Left colon (tissue), 2 donors: ENCODE data around the gene ACAT2. TPM values are rescaled to one million over a fixed set of nuclear protein-coding genes. Genes with fewer than 3 reads are reported as not detected.
"Not testable (repeated sequence)": the region's sequence is repeated elsewhere in the genome, so short reads cannot be mapped to it uniquely, and the experiment has no call there.

Experiments used
- ATAC-seq: fragments of 200-7000 bp; cut with Tn5 transposase; one replicate; pipeline ENCODE4 v1.9.1; 2020; ENCODE audit warnings: mild to moderate bottlenecking, moderate library complexity
- DNase-seq, 2 donors: peaks; one replicate each; pipeline ENCODE4 v3.0.0-alpha.2; 2020
- intact Hi-C, 2 donors: fragments of 100-400 bp; cut with DNase I in 1 of 2; cut with micrococcal nuclease in 1 of 2; formaldehyde crosslinking; loops; one replicate each; pipeline versions ENCODE4 v1.11.2 to v1.14.0; 2022; cut with DNase I, micrococcal nuclease
- total RNA-seq, 2 donors: library from RNA; stranded (reverse); fragmentation: NEBNext Ultra II Directional; extraction: Animal tissue kit (Norgen Biotek cat#: 25700); gene quantifications; one replicate each; pipeline ENCODE4 v1.2.1, GENCODE V29; 2021
- donor health status: DM: no; HTN: no; CAD: no.
- donor health status: DM: yes; HTN: yes; CAD: no.

The ACAT2 gene
- total RNA-seq, 2 donors from 2014 or later = 72.8 to 114 TPM

DNA sequence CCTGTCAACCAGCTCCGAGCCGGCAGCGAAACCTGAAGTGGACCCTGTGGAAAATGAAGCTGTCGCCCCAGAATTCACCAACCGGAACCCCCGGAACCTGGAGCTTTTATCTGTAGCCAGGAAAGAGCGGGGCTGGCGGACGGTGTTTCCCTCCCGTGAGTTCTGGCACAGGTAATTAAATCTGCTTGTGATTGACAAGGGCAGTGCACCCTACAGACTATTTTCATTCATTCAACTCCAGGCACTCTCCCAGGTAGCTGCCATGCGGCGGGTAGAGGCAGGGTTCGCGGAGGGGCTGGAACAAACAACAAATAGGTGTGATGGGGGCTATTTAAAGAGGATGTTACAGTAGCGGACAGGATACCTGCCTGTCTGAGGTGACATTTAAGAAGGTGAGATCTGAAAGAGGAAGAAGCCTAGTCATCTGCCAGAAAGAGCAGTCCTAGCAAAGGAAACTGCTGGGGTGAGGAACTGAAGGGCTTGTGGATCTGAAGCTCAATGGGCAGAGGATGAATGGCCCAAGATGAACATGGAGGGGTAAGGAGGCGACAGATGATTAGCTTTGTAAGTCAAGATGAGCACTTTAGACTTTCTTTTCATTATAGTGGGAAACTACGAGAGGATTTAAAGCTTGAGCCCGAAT, 29.2 kb downstream of the ACAT2 start:
- ATAC-seq (peak; percentile 11), DNase-seq (no peak)
- intact Hi-C loops = no loop called here

DNA sequence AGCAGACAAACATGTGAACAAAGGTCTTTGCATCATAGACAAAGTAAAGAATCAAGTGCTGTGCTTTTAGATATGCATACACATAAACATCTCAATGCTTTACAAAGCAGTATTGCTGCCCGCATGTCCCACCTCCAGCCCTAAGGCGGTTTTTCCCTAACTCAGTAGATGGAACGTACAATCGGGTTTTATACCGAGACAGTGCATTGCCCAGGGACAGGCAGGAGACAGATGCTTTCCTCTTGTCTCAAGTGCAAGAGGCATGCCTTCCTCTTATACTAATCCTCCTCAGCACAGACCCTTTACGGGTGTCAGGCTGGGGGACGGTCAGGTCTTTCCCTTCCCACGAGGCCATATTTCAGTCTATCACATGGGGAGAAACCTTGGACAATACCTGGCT, 33.1 kb downstream of the ACAT2 start:
- intact Hi-C loops, DNase-seq, ATAC-seq: not testable (repeated sequence)

DNA sequence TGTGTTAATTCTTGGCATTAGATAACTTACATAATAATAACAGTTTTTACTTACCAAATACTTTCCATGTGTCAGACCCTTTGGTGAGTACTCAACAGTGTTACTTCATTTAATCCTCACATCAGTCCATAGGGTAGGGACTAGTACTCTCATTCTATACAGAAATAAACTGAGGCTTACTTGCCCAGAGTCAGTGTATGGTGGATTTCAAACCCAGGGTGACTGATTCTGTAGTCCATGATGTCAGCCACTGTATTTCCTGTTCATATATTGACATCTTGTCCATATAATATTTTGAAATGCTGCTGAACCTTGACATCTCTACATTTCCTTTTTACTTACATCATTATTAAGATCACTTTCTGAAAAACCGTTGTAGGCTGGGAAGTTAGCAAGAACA, 35.7 kb downstream of the ACAT2 start:
- no peak for ATAC-seq
- intact Hi-C loops = no loop called here
- no peak for DNase-seq

DNA sequence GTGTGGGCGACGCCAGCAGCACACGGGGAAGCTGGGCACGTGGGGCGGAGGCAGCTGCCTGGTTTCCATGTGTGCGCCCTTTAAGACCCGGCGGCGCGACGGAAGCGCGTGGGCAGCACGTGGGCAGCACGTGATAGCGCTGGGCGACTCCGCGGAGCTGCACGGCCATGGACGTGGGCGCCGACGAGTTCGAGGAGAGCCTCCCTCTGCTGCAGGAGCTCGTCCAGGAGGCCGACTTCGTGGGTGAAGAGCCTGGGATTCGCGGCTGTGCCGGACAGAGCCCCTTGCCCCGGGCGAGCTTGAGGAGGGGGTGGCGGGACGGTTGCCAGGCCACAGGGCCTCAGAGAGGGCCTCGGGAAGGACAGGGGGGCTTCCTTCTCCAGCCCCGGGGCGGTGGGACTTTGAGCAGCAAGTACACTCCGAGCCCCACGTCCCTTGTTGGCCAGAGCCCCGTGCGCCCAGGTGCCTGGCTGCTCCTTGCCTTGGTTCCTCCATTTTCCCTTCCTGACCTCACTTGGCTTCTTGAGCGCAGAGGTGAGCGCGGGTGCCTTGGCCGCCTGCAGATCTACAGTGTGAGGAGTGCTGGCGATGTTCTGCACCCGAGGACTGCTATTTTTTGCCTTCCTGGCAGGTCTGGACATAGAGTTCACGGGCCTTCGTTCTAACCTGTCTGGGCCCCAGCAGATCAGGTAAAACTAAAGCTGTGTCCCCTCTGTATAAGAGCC, 38.5 kb downstream of the ACAT2 start, which contains the start of gene PNLDC1:
Gene PNLDC1, plus strand, starts transcription at position 136 of the 725 bp plus-strand sequence. Its CDS starts 32 bp downstream, at position 168.
- ATAC-seq (no peak), DNase-seq (no peak)
- intact Hi-C loops = no loop called here

DNA sequence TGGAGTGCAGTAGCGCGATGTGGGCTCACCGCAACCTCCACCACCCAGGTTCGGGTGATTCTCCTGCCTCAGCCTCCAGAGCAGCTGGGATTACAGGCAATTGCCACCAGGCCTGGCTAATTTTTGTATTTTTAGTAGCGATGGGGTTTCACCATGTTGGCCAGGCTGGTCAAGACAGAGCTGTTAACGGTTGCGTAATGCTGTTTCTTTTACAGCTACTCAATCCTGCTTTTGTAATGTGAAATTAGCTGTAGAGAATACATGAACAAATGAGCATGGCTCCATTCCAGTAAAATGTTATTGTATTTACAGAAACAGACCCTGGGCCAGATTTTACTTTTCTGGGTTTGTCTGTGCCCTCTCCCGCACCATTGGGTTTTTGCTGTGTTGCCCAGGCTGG, 40.1 kb downstream of the ACAT2 start:
- ATAC-seq (peak; percentile 58), DNase-seq (no peak)
- intact Hi-C loops = no loop called here

DNA sequence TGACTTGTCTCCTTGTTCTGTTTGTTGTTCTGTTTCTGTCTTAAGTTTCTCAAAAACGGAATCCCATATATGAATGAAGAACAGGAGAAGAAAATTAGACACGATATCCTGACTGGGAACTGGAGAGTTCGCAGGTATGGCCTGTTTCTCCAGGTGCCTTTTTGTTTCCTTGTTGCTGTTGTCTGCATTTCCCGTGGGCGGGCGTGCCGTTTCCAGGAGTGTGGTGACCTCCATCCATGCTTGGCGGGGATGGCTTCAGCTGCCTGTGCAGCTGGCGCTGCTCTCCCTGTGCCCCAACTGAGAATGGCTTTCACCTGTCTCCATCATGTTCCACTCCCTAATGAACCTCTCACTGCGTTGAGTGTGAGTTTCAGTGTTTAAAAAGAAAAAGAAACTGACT, 42.7 kb downstream of the ACAT2 start:
- ATAC-seq (peak; percentile 66), DNase-seq (peak in 1 of 2 donors; percentile 45)
- intact Hi-C loops = no loop called here

DNA sequence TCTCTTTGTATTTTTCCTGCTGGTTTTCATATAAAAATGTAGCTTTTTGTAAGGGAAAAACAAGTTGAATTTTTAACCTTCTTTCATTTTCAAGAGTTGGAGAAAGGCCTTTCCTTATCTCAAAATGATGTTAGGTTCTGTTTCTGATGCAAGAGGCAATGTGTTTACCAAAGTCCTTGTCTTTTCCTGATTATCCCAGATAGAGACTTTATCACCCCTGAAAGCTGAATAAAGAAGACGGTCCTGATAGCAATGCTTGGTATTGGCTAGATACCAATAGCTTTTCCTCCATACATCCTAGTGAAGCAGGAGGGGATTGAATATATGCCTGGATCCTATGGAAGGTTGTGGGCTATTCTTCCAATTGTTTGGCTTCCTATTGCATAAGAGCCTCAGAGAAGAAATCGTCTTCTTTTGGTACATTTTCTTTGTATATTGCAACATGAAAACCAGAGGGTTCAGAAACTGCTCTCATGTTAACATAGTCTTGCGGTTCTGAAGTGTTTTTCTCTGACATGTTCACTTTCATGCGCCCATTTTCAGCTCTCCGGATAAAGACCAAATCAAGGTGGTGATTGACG, 43.7 kb downstream of the ACAT2 start:
- DNase-seq (no peak), ATAC-seq (no peak)
- intact Hi-C loops = no loop called here

DNA sequence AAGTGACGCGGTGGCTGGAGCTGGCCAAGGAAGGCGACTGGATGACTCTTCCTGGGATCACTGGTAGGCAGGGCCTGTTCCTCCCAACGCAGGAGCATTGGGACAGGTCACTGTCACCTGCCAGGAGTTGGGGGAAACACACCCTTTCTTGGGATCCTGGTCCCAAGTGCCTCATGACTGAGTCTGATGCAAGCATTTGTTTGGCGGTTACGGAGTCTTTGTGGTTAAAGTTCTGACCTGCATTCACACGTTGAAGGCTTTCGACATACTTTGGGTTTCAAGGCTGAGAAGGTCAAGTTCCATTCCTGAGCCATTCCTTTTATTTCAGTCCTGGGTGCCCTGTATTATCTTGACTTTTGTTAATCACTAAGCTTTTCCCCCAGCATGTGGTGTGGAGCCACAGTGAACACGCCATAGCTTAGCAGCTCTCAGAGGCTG, 44.2 kb downstream of the ACAT2 start:
- ATAC-seq (no peak), DNase-seq (no peak)

DNA sequence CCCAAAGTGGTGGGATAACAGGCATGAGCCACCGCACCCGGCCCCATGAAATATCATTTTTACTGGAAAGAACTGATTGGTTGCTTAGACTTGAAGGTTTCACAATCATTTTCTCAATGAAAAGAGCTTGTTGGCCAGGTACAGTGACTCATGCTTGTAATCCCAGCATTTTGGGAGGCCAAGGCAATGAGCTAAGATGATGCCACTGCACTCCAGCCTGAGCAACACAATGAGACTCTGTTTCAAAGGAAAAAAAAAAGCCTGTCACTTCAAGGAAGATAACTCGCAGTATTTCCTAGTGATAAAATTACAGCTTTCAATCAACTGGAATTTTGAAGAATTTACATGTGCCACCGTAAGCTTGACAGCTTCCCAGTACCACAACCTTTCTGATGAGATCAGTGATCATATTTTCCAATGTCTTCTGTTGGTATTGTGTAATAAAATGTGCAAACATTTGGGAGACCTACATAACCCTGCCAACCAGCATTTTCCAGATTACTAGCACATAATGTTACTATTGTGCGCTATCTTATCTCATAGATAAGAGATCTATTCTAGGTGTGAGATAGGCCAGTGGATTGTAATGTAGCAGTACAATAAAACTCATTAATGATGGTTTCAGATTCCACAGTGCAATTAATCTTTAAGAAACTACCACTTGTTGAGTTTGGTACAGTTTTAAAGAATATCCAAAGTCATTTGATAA, 45.5 kb downstream of the ACAT2 start:
- ATAC-seq = peak; percentile 92
- intact Hi-C loops = no loop called here
- no peak for DNase-seq

More for the DNA sequence above, 44.2 kb downstream of the ACAT2 start:
- intact Hi-C loops = no loop called here

DNA sequence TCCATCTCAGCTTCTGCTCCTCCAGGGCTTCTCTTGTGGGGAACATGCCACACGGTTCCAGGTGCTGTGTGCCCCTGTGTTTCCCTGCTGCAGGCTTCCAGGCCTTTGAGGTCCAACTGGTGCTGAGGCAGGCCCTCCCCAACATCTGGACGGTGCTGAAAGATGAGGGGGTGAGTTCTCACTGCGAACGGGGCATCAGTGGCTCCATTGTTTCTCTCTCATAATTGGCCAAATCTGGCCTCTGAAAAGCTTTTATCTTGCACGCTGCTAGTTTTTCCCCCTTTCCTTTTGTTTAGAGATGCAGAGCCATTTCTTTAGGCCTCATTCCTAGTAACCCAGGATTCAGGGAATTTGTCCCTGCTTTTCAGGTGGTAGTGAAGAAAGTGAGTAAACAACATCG, 46.8 kb downstream of the ACAT2 start:
- no peak for ATAC-seq
- no peak for DNase-seq
- intact Hi-C loops = no loop called here

DNA sequence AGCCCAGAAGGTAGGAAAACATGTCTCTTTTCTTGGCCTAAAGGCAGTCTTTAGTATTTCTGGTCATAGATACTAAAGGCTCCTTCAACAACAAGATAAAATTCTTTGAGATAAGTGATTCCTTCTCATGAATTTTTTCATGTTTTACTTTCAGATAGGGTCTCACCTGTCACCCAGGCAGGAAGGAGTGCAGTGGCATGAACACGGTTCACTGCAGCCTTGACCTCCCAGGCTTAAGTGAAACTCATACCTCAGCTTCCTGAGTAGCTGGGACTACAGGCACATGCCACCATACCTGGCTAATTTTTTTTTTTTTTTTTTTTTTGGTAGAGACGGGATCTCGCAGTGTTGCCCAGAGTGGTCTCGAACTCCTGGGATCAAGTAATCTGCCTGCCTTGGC, 47.3 kb downstream of the ACAT2 start:
- no peak for ATAC-seq
- DNase-seq = no peak
- intact Hi-C loops = no loop called here

DNA sequence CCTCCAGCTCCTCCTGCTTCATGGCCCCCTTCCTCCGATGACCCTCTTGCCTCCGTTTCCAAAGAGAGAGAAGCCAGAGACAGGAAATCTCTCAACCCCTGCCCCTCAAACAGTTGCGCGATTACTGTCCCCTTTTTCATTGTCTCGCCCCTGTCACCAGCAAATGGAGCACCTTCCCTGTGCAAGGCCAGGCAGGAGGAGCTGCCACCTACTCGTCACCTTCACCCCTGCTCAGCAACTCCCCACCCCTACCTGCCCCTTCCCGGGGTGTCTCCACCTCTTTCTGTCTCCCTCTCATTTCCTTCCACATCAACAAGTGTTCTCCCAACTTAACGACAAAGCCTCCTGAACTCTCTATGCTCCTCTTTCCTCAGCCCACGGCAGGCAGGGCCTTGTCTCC, 51.9 kb downstream of the ACAT2 start:
- ATAC-seq (no peak), DNase-seq (no peak)
- intact Hi-C loops = no loop called here

DNA sequence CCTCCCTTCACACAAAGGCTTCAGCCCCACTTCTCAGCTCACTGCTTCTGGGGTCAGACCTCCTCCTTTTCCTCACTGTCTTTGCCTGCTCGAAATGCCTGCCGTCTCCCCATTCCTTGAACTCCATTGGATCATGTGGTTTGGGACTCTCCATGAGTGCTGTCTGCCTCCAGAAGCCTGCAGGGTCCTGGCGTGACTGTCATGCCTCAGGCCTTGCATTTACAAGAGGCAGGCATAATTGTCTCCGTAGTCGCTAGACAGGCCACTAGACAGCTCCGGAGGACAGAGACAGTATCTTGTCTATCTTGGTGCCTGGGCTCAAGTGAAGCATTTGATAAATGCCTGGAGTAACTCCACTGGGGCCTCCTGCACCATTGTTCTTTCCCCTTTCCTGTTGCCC, 53.6 kb downstream of the ACAT2 start:
- DNase-seq (no peak), ATAC-seq (no peak)
- intact Hi-C loops = no loop called here

DNA sequence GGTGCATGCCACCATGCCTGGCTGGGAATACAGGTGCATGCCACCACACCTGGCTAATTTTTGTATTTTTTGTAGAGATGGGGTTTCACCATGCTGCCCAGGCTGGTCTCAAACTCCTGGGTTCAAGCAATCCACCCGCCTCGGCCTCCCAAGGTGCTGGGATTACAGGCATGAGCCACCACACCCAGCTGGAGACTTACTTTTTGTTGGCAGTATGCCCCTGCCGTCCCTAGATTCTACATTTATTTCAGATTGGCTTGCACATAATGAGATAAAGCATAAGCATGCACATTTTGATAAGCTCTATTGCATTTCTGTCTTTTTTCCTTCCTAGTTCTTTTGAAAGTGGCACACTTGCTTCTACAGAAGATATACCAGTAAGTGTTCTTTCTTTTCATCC, 54.9 kb downstream of the ACAT2 start:
- DNase-seq = not testable (repeated sequence)

DNA sequence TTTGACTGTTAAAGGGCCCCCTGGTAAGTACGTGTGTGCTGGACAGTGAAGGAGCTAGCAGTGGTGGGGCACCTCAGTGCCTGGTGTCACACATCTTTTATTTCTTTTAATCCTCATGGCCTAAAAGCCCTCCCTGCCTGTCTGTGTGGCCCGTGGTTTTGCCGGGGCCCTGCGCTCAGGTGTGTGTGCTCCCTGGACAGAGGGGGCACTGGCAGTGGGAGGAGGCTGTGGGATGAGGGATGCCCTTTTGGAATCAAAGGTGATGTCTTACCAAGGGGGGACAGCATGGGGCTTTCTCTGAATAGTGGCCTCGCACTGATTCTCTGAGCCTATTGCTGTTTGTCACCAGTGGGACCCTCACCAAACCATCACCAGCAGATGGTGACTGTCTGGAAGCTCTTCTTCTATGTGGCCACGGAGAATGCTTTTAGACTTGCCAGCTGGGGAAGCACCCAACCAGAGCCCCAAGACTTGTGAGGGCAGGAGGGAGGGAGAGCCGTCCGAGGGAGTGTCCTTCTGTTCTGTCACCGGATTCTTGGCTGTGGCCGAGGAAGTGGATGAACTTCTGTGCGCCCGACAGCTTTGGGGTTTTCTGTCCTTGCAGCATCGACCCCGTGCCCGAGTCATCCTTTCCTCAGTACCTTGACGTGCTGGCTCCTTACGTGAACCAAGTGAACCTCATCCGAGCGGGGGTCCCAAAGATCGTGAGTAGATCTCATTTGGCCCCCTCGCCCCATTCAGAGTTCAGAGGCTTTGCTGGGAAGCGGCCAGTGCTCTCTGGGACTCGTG, 56.3 kb downstream of the ACAT2 start:
- intact Hi-C loops = no loop called here
- no peak for ATAC-seq
- no peak for DNase-seq

More for the DNA sequence above, 54.9 kb downstream of the ACAT2 start:
- ATAC-seq, intact Hi-C loops: not testable (repeated sequence)

DNA sequence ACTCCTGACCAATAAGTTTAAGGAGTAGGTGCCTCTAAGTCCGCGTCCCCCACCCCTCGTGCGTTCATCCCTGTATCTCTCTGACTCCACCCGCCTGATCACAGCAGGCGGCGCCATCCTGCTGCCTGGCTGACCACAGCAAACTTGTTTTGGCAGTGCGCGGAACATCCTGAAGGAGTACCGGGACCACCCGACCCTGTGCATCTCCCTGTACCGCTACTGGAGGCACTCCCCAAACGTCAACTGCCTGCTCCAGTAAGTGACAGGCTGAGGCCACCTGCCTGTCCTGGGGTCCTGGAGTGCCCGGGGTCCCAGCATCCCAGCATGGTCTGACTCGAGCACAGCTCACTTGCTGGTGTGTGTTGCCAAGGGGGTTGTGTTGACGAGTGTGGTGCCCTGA, 57.3 kb downstream of the ACAT2 start:
- DNase-seq (no peak), ATAC-seq (no peak)
- intact Hi-C loops = no loop called here

DNA sequence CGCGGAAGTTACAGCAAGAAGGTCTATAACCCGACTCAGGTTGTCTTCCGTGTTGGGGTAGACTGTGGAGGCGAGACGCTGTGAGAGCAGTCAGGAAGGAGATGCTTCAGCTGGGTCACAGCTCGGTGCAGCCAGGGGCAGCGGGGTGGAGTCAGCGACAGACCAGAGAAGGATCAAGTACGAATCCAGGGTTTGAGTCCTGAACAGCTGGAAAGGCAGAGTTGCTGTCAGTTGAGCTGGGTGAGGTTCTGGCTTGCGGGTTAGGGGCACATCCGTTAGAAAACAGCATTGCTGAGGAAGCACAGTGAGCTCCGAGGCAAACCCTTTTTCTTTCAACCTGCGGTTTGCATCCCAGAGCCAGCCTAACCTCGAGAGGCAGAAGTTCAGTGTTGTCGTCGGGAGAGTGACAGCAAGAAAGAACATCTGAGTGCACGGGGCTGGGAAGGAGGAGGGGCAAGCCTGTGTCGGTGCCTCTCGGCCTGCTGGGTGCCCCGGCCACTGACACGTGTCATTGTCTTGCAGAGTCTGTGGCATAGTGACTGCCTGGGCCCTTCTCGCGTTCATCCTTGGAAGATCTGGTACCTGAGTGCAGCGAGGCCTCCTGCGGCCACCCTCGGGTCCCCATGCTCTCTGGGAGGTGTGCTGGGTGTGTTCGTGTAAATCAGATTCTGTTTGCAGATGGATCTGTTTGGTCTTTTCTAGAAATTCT, 58.2 kb downstream of the ACAT2 start:
- intact Hi-C loops = no loop called here
- no peak for ATAC-seq
- no peak for DNase-seq

DNA sequence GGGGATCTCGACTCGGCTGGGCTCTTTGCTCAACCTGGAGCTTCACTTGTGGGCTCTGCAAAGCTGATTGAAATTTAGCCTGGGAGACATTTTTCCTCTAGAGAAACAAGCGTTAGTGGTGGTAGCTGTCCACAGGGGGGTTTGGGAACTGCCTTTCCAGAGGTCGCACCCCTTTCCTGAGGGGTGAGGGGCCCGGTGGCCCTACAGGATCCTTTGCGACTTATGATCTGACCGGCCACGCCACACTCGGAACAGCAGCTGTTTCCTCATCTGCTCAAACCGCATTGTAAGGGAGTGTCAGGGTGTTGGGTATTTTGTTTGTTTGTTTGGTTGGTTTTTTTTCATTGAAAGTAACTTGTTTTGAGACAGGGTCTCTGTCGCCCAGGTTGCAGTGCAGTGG, 59.3 kb downstream of the ACAT2 start:
- no peak for DNase-seq
- ATAC-seq = no peak
- intact Hi-C loops = no loop called here
